ENCODE results near the gene FCHSD2.
"Not testable (repeated sequence)": the region's sequence is repeated elsewhere in the genome, so short reads cannot be mapped to it uniquely, and the experiment has no call there.

The FCHSD2 gene

DNA sequence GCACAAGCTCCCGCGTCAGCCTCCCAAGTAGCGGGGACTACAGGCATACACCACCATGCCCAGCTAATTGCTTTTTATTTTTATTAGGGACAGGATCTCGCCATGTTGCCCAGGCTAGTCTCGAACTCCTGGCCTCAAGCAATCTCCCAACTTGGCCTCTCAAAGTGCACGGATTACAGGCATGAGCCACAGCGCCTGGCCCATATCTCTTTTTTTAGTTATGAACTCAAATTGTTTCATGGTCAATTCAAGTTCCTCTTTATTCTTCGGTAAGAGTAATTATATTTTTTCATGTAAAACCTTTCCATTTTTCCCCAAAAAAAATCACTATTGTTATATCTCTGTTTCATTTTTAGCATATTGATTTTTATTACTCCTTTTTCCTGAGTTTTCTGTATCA, 25.5 kb downstream of the FCHSD2 start:
- DNase-seq: no peak

DNA sequence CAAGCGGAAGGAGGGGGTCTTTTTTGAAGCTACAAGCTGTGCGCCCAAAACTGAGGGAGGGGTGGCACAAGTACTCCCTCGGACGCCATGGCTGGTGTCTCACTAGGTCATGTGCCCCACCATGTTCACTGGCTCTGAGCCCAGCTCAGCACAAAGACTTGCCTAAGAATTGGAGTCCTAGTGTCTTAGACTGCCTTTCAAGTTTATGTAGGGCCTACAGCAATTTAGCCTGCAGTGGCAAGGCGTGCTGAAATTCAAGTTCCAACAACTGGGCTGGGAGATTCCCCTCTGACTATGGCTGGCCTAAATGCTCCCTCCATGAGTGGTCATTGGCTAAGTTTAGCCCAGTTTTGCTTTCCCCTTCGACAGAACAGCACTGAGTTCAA, 27.3 kb downstream of the FCHSD2 start:
- DNase-seq: no peak

- DNase-seq: no peak
Observed at GRCh38 chr11:73114110-73114834, 27.8 kb downstream of the FCHSD2 start.

DNA sequence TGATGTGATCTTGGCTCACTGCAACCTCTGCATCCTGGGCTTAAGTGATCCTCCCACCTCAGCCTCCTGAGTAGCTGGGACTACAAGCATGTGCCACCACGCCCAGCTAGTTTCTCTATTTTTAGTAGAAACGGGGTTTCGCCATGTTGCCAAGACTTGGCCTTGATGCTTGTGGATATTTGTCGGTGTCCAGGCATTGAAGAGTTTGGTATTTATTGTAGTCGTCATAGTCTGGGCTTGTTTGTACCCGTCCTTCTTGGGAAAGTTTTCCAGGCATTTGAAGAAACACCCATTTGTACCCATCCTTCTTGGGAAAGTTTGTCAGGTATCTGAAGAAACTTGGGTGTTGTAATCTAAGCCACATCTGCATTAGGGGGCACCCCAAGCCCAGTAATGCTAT, 28.7 kb downstream of the FCHSD2 start:
- no peak for DNase-seq

GRCh38 chr11:73107597-73107996, 34.5 kb downstream of the FCHSD2 start:
- DNase-seq: no peak

GRCh38 chr11:73106347-73106746, 35.8 kb downstream of the FCHSD2 start:
- no peak for DNase-seq

GRCh38 chr11:73100578-73100977, 41.5 kb downstream of the FCHSD2 start:
- DNase-seq: no peak

- DNase-seq: no peak
Observed at GRCh38 chr11:73099512-73100266, 42.4 kb downstream of the FCHSD2 start.

GRCh38 chr11:73095613-73096012, 46.5 kb downstream of the FCHSD2 start:
- DNase-seq: no peak

- DNase-seq: no peak
Observed at GRCh38 chr11:73091521-73092305, 50.4 kb downstream of the FCHSD2 start.

- DNase-seq: no peak
Observed at GRCh38 chr11:73087730-73088129, 54.4 kb downstream of the FCHSD2 start.

DNA sequence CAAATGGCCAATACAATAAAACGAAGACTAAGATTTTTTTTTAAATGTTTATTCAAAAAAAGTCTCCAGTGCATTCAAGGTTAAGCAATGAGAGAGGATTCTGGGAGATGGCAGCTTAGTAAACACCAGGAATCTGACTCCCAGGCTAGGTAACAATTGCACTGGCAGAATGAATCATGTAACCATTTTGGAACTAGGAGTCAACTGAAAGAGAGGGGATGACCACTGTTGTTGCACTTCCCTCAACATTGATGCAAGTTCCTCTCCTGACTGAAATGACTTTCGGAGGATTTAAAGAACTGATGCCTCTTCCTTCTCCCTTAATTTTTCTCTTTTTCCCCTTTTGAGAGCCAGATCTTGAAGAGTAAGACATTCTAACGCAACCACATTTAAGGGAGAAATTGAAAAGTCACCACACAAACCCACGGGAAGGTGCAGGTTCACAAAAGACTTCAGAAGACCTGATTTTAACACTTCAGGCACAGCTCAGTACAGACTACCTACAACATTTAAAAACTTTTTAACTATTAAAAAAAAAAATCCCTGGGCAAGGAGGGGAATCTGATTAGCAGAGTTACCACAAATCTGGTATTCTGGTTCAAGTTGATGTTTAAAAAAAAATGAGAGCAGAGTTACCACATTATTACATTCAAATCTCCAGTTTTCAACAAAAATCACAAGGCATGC, 56.8 kb downstream of the FCHSD2 start:
- DNase-seq: no peak

GRCh38 chr11:73078631-73079030, 63.5 kb downstream of the FCHSD2 start:
- DNase-seq: no peak

GRCh38 chr11:73077454-73077853, 64.7 kb downstream of the FCHSD2 start:
- no peak for DNase-seq

- no peak for DNase-seq
Observed at GRCh38 chr11:73074319-73074718, 67.8 kb downstream of the FCHSD2 start.

DNA sequence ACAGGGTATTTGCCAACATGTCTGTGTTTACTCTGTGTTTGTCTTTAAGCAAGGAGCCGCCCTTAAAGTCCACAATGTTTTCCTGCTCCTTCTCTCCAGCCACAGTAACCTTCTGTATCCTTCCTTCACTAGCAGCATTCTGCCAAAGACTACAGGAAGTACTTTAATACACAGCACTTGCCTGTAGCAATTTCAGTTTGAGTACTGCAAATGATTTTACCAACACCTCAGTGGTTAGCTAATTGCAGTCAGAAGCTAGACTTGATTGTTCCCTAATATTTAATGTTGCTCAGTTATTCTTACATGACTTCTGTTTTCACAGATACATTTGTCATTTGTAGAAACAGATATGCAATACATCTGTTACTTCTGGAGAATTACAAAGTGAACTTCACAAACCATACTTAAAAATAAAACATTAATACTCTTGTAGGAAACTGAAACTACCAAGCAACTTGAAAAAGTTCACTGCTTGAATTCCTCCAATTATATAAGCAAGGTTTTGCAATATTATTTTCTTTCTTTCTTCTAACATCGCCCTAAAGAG, 69.1 kb downstream of the FCHSD2 start:
- no peak for DNase-seq

DNA sequence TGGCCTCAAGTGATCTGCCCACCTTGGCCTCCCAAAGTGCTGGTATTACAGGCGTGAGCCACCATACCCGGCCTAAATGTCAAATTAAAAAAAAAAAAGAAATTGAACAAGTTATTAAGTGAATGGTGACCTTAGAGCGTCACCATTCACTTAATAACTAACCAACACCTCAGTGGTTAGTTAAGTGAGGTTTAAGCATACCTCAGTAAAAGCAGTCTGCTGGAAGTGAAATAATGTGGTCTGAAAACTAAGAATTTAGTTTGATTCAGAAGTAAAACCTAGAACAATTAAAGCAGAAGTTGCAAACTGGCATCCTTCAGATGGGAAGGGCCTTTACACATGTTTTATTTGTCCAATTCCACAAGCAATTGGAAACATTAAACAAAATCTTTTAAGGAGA, 71.5 kb downstream of the FCHSD2 start:
- no peak for DNase-seq

- DNase-seq: not testable (repeated sequence)
Observed at GRCh38 chr11:73061857-73062424, 80.2 kb downstream of the FCHSD2 start.

DNA sequence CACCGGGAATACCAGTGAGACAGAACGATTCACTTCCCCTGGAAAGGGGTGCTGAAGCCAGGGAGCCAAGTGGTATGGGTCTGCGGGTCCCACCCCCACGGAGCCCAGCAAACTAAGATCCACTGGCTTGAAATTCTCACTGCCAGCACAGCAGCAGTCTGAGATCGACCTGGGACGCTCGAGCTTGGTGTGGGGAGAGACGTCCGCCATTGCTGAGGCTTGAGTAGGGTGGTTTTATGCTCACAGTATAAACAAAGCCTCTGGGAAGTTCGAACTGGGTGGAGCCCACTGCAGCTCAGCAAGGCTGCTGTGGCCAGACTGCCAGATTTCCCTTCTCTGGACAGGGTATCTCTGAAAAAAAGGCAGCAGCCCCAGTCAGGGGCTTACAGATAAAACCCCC, 80.7 kb downstream of the FCHSD2 start:
- DNase-seq: not testable (repeated sequence)

DNA sequence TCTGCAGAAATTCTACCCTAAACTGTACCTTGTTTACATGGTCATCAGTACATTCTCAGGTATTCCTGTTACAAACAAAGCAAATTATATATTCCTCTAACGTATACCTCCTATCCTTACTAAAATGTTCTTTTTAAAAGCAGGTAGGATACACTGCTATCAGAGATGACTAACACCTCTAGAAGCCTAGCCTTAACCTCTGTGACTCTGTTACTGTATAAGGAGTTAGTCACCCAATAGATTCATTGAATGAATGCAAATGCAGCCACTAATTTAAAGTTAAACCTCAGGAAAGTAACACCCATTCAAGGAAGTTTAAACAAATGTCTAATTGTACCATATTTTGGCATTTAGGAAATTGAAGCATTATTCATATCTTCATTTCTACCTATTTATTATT, 82.2 kb downstream of the FCHSD2 start:
- DNase-seq: no peak

DNA sequence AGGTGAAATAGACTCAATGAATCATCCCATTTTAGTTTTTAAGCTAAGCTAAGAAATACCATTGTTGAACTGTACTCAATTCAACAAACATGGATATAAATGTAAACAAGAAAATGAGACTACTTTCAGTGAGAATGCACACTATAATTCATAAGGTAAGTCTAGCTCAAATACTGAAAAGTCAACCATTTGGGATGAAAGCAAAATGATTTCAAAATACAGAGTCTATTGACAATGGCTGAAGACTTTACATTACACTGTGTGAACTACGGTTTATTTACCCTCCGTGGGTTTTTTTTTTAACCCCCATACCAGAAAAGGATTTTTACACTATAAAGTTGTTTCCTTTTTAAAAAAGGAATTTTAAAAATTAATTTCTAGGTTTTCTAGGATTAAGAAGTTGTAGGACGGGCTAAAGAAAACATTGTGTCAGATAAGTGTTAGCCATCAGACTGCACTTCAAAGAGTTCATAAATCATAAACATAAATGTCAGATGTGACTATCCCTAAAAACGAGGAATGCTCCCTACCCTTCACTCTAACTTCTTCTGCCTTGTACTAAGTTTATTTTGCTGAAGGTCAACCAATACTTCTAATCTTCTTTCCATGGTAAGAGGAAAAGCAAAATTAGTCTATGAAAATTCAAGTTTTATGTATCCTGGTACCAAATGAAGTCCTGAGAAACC, 83.0 kb downstream of the FCHSD2 start:
- no peak for DNase-seq

All from stimulated activated CD4-positive, alpha-beta T cell treated with anti-CD3 and anti-CD28 coated beads, Interleukin-1b, Interleukin-23, amount 100 ng/mL, for 48 hours (primary cell).